Activated CD8-positive, alpha-beta memory T cell treated with anti-CD3 and anti-CD28 coated beads for 4 hours (primary cell): ENCODE measurements around the gene BTBD1.
"Not testable (repeated sequence)": the region's sequence is repeated elsewhere in the genome, so short reads cannot be mapped to it uniquely, and the experiment has no call there.

Experiments
- DNase-seq, 2 donors: peaks; one replicate each; pipeline ENCODE4 v3.0.0-alpha.2; 2020; ENCODE audit warnings: low read depth in 2 of 2

Gene BTBD1

GRCh38 chr15:83094583-83094982 lies 27.5 kb upstream of the BTBD1 start:
- no peak for DNase-seq

GRCh38 chr15:83092309-83092976 lies 25.4 kb upstream of the BTBD1 start:
- DNase-seq = no peak

- DNase-seq = not testable (repeated sequence)
Measured at GRCh38 chr15:83091965-83092308, 24.9 kb upstream of the BTBD1 start.

- no peak for DNase-seq
Measured at GRCh38 chr15:83090465-83090864, 23.4 kb upstream of the BTBD1 start.

GRCh38 chr15:83088876-83089275 lies 21.8 kb upstream of the BTBD1 start:
- DNase-seq = no peak

GRCh38 chr15:83087576-83087975 lies 20.5 kb upstream of the BTBD1 start:
- no peak for DNase-seq

GRCh38 chr15:83085864-83086552 lies 19.0 kb upstream of the BTBD1 start:
- DNase-seq = not testable (repeated sequence)

- DNase-seq = not testable (repeated sequence)
Measured at GRCh38 chr15:83085461-83085860, 18.4 kb upstream of the BTBD1 start.

- no peak for DNase-seq
Measured at GRCh38 chr15:83082730-83083386, 15.8 kb upstream of the BTBD1 start.

- no peak for DNase-seq
Measured at GRCh38 chr15:83081256-83082014, 14.4 kb upstream of the BTBD1 start.

GRCh38 chr15:83078712-83079111 lies 11.7 kb upstream of the BTBD1 start:
- DNase-seq = no peak

- no peak for DNase-seq
Measured at GRCh38 chr15:83077491-83078230, 10.6 kb upstream of the BTBD1 start.

- DNase-seq = peak; percentile 4 to 13
Measured at GRCh38 chr15:83069211-83069642, 2.2 kb upstream of the BTBD1 start.

GRCh38 chr15:83068054-83068453 lies 1.0 kb upstream of the BTBD1 start:
- no peak for DNase-seq

- no peak for DNase-seq
Measured at GRCh38 chr15:83067638-83067962, 548 bp upstream of the BTBD1 start.

- DNase-seq = no peak
Measured at GRCh38 chr15:83066034-83066733, 868 bp downstream of the BTBD1 start.

- no peak for DNase-seq
Measured at GRCh38 chr15:83065431-83065830, 1.6 kb downstream of the BTBD1 start.

GRCh38 chr15:83064859-83065258 lies 2.2 kb downstream of the BTBD1 start:
- DNase-seq = no peak

GRCh38 chr15:83063551-83063950 lies 3.5 kb downstream of the BTBD1 start:
- no peak for DNase-seq

GRCh38 chr15:83062768-83063180 lies 4.3 kb downstream of the BTBD1 start:
- DNase-seq = no peak

- no peak for DNase-seq
Measured at GRCh38 chr15:83061680-83062079, 5.4 kb downstream of the BTBD1 start.
